NCI-H69 (cell line): Measurements from ENCODE around the gene CDKL4.
"Not testable (repeated sequence)": the region's sequence is repeated elsewhere in the genome, so short reads cannot be mapped to it uniquely, and the experiment has no call there.

Experiments used
- DNase-seq: peaks from one replicate; lab custom pipeline; 2025; lab: John Stamatoyannopoulos, UW

CDKL4 gene

GRCh38 chr2:39141334-39142271 lies 102.2 kb downstream of the CDKL4 start:
- DNase-seq: no peak

DNA sequence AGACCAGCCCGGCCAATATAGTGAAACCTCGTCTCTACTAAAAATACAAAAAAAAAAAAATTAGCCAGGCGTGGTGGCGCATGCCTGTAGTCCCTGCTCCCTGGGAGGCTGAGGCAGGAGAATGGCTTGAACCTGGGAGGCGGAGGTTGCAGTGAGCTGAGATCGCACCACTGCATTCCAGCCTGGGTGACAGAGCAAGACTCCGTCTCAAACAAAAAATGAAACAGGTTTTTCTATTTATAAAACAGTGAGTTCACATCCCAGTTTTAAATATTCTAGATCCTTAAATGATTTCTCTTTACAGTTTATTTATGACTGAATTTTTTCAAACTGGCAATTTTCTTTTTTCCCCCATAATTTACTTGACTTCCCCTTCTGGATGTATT lies 102.8 kb downstream of the CDKL4 start:
- not testable (repeated sequence) for DNase-seq

DNA sequence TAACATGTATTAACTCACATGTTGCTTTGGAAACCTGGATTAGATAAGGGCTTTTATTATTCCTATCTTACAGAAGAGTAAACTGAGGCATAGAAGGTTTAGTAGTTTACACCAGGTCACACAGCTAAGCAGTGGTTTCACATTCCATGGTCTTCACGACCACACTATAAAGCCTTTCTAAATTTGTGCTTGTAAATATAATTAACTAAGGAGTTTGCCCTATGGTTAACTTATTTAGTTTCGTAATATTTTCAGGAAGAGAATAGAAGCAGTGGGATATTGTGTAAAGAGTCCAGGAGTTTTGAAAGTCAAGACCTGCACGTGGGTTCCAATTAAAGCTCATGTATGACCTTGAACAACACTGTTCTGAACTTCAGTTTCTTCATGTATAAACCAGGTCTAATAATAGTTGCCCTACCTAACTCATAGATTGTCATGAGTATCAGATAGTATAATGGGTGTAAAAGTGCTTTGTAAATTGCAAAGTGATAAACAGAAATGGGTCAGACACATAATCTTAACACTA lies 103.4 kb downstream of the CDKL4 start:
- no peak for DNase-seq

GRCh38 chr2:39139511-39140237 lies 104.1 kb downstream of the CDKL4 start:
- no peak for DNase-seq

GRCh38 chr2:39138837-39139211 lies 104.9 kb downstream of the CDKL4 start:
- DNase-seq: no peak

DNA sequence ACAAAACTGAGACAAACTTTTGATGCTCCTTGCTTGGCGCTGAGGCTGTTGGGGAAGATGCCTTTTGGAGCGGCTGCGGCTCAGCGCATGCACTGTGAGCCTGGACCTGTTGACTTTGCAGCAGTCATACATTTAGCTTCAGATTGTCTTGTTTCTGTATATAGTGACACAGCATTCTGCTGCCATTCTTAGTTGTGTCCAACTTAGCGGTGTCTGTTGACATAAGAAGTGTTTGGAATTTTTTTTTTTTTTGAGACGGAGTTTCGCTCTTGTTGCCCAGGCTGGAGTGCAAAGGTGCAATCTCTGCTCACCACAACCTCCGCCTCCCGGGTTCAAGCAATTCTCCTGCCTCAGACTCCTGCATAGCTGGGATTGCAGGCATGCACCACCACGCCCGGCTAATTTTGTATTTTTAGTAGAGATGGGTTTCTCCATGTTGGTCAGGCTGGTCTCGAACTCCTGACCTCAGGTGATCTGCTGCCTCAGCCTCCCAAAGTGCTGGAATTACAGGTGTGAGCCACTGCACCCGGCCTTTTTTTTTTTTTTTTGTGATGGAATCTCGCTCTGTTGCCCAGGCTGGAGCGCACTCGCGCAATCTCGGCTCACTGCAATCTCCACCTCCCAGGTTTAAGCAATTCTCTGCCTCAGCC lies 105.5 kb downstream of the CDKL4 start:
- not testable (repeated sequence) for DNase-seq

DNA sequence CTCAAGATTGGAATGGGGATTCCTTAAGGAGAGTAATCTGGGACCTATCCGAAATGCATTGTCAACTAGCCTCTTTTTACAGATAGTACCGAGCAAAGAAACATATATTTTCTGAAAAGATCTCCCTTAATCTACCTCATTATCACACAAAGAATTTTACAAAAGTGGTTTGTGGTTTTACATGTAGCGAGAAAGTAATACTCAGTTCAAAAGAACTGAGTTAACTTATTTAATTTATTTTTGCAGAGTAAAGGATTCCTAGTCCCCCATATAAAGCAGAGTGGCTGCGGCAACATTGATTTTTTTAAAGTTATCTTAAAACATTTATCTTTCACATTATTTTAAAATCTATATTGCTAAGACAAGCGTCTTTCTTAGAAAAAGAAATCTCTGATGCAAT lies 107.0 kb downstream of the CDKL4 start:
- no peak for DNase-seq

DNA sequence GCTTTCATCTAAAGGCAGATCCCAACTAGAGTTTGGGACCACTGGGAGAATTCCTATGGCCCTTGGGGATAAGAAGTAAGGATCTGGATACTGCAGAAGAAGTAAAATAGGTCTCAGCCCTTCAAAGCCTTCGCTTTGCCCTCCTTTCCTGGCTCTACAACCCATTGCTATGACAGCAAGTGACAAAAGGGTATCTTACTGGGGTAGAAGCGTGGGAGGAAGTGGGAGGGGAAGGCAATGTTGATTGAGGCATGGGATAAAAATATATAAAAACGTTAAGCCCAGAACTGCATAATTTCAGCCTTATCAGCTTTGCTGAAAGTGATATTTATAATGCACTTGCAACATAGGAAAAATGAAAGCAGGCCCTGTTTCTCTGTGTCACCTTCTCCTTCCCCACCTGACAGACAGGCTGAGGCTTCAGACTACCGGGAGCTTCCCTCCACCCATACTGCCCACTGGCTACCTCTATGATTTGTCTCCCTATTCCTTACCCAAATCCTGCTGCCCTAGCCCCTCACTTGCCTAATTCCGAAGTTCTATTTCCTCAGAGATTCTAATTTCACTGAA lies 108.0 kb downstream of the CDKL4 start:
- no peak for DNase-seq

- no peak for DNase-seq
Measured at GRCh38 chr2:39133215-39133851, 110.4 kb downstream of the CDKL4 start.

- no peak for DNase-seq
Measured at GRCh38 chr2:39128919-39129391, 114.8 kb downstream of the CDKL4 start.

DNA sequence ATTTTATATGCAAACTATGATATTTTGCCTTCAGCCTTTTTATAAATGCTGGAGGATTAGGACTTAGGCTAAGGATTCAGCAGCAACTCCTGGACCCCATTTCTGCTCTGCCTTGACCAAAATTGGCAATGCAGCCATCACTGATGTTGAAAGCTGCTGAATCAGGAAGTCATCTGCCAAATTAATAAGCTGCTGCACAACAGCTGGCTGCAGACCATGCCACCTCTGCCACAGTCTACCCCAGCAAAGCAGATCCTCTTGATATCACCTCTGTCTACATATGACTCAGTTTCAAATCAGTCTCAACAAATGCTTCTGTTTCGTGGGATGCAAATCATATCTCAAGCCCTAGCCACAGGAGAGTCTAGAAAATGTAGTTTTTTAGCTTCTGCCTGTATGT lies 115.8 kb downstream of the CDKL4 start:
- no peak for DNase-seq
